ENCODE measurements around the gene RPS4Y1.

Gene RPS4Y1

DNA sequence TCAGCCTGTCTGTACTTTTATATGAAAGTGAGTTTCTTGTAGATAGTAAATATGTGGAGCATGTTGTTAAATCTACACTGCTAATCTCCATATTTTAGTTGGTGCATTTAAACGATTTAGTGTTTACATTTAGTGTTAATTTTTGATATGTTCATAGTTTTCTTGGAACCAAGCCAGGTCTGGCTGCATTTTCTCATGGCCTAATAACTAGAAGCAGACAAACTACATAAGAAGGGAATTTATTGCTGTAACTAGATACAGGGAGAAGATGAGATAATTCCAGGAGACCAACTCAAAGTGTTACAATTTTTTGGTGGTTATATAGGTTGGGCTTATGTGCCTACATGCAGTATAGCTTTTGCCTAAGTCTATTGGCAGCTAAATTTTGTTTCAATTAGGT is 32.8 kb downstream of the RPS4Y1 start:
- in situ Hi-C loops (cut with MboI; ENCODE audit: low sequenced_read_pairs) = no loop called here

DNA sequence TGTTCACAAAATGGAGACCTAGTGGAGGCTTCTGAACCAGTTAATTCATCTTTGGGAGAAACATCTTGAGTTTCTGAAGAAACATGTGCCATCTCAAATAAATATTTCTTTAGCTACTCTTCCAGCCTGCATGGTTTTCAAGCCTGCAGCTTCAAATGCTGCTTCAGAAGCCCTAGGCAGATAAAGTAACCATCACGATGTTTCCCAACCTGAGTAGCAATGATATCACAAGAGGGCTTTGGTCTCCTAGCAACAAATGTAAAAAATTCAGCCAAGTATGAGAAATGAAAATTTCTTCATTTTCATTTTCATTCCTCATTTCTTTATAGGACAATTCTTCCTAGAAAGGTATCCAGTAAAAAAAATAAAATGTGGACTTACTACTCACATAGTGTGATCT is 42.2 kb downstream of the RPS4Y1 start:
- in situ Hi-C loops (cut with MboI; ENCODE audit: low sequenced_read_pairs) = no loop called here

DNA sequence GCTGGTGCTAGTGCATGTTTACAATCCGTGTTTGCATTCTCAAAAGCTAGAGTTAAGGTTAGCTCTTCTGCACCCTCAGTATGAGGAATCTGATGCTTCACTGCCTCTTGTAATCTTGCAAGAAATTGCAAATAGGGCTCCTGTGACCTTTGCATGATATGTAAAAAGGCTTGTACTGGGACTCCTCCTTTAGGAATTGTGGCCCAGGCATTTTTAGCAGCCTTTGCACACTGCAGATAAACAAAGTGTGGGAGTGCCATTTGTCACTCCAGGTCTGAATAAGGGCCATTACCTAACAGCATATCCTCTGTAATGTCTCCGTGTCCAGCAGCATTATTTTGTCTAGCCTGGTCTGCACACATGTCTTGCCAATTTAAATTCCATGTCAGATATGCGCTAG is 44.5 kb downstream of the RPS4Y1 start:
- in situ Hi-C loops (cut with MboI; ENCODE audit: low sequenced_read_pairs) = no loop called here

DNA sequence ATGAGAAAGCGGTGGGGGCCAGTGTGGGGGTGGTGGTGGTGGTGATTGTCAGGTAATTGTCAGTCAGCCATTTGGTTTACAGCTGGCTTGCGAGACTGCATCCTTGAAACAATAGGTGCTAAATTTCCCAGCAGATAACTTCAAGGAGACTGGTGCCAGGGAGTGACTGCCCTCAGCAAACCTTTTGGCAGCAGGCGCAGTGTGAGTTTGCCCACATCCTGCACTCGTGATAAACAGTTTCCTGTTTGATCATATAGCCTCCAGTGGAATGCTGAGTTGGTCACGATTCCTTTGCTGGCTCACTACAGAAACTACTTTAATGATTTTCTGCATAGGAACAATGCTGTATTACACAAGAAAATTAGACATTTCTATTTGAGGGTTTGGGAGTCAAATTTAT is 46.0 kb downstream of the RPS4Y1 start:
- in situ Hi-C loops (cut with MboI; ENCODE audit: low sequenced_read_pairs) = no loop called here

DNA sequence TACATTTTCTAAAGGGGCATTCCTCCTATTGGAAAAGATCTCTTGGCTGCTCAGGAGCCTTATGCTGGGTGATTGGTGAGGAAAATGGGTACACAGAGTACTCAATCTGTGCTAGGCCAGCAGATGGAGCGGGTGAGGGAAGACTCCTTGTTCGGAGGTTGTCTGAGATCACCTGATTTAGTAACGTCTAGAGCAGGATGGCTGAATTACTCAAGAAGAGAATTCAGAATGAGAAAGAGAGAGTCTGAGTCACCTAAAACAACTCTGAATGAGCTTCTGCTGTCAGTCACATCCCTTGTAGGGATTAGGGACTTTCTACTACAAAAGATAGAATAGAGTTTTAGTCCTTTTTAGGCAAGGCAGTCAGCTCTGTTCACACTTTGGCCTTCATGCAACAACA is 46.6 kb downstream of the RPS4Y1 start:
- in situ Hi-C loops (cut with MboI; ENCODE audit: low sequenced_read_pairs) = no loop called here

DNA sequence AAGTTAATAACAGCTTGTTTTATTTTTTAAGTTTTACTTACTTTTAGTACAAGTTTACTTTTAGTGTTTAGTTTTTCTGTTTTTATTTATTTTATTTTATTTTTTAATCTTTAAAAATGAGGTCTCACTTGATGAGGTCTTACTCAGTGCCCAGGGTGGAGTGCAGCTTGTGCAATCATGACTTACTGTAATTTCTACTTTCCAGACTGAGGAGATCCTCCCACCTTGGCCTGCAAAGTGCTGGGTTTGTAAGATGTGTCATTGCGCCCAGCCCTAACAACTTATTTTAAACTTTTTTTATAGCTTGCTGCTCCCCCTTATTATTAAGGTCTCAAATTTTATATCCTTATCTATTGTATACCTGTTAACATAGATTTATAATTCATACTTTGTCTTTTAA is 52.1 kb downstream of the RPS4Y1 start:
- in situ Hi-C loops (cut with MboI; ENCODE audit: low sequenced_read_pairs) = no loop called here

DNA sequence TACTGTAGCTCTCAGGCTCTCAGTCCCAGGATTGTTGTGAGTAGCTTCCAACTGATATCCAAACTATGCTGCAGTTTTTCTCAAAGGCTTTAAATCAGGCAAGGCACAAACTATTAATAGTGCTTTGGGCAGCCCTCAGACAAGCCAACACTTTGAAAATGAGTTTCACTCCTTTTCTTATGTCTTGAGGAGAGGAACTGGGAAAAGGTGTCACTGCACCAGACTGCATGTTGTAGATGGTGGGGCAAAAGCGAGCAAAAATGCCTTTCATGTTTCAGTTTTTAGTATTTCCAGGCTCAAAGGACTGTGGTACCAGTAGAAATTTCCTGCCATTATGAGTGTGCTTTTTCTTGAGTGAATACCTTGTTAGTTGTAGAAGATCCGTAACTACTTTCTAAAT is 54.6 kb downstream of the RPS4Y1 start:
- in situ Hi-C loops (cut with MboI; ENCODE audit: low sequenced_read_pairs) = no loop called here

DNA sequence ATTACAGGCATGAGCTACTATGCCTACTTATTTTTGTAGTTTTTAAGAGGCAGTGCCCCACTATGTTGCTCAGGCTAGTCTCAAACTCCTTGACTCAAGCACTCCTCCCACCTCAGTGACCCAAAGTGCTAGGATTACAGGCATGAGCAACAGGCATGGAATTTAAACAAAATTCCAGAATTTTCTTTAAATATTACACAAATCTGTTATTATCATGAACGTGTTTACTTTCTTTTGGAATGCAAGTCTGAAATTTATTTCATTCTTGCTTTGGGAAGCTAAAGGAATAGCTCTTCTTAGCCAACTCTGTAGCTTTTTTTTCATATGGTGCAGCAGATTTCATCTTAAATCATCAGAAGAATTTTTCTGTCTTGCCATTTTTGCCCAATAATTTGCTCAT is 66.0 kb downstream of the RPS4Y1 start:
- in situ Hi-C loops (cut with MboI; ENCODE audit: low sequenced_read_pairs) = no loop called here

DNA sequence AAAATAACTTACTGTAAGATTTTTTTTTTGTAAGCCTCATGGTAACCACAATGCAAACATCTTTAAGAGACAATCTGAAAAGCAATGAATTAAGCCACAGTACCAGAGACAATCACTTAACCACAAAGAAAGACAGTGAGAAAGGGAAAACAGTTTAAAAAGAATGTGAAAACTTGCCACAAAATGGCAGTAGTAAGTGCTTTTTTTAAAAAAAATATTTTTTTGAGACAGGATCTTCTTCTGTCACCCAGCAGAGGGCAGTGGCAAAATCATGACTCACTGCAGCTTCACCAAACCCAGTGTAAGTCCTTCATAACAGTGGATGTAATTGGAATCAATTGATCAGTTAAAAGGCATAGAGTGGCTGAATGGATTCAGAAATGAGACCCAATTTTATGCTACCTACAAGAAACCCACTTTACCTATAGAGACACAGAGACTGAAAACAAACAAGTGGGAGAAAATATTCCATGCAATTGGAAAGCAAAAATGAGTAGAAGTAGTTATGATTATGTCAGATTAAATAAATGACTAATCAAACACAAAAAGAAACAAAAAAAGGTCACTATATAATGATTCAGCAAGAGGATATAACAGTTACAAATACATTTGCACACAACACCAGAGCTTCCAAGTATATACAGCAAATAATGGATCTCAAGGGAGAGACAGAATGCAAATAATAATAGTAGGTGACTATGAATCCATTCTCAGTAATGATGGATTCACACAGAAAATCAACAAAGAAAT is 71.8 kb downstream of the RPS4Y1 start:
- in situ Hi-C loops (cut with MboI; ENCODE audit: low sequenced_read_pairs) = no loop called here

All from HL-60/S4 (cell line).